HG02798 (cell line): ENCODE data around the gene RABGAP1L.
"Not testable (repeated sequence)": the region's sequence is repeated elsewhere in the genome, so short reads cannot be mapped to it uniquely, and the experiment has no call there.

Source experiments
- ATAC-seq: cut with Tn5 transposase; IDR thresholded peaks from one replicate; pipeline ENCODE4 v1.9.1; 2021; ENCODE audit warnings: mild to moderate bottlenecking; ENCODE audit not compliant: unreplicated experiment, poor library complexity

Gene RABGAP1L

DNA sequence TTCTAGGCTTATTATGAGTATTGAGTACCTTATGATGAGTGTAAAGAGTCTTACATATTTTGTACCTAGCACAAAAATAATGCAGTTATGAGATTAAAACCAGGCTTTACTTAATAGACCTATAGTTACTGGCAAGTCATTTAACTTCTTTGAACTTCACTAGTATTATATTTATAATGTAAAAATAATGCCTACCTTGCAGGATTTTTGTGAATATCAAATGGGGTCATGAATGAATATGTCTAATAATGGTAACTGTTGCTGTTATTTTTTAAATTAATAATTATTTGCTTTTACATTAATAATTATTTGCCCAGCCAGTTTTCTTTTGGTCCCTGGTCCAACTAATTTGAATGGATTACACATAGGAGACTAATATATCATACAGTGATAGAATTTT, 530.9 kb downstream of the RABGAP1L start:
- ATAC-seq = no peak

DNA sequence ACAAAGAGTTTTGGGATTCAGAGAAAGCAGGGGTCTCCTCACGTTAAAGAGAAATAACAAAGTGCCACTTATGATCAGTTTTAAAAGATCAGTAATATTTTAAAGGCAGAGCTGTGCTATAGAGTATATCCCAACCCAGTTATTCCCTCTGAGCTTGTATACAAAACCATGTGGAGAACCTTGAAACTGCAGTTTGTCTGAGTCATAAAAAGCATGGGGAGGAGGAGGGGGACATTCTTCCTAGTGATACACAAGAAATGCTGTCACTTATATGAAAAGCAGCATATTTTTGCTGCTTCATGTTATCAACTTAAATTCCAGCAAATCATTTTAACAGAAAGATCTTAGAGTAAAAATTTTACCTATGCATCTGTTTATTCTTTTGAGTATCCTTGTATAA, 533.0 kb downstream of the RABGAP1L start:
- no peak for ATAC-seq

DNA sequence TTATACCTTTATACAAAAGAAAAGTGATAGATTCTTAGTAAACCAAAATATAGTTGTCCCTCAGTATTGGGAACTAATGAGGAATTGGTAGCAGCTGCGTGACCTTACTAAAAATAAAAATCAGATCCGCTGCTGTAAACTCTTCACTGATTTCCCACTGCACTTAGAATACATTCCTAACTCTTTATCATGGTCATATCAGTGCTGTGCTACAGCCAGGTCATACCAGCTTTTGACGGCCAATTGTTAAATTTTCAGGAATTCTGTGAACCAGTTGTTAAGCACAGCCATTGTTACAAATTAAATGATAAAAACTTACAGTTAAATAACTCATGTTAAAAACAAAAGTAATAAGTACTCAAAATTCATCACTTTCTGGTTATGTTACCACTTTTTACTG, 533.8 kb downstream of the RABGAP1L start:
- ATAC-seq = no peak

DNA sequence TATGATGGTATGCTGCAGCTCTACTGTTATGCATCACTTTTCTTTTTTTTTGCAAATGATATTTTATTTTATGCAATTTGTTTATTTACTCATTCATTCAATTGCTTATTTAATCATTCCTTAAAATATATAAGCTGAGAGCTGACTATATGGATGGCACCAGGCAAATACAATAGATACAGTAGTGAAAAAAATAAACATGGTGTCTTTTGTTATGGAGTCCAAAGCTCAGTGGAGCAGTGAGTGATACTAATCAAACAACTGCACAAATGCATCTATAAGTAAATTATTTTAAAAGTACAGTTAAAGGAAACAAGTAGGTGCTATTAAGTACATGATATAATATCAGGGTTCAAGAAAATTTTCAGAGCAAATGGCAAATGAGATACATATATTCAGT, 534.2 kb downstream of the RABGAP1L start:
- ATAC-seq = not testable (repeated sequence)

DNA sequence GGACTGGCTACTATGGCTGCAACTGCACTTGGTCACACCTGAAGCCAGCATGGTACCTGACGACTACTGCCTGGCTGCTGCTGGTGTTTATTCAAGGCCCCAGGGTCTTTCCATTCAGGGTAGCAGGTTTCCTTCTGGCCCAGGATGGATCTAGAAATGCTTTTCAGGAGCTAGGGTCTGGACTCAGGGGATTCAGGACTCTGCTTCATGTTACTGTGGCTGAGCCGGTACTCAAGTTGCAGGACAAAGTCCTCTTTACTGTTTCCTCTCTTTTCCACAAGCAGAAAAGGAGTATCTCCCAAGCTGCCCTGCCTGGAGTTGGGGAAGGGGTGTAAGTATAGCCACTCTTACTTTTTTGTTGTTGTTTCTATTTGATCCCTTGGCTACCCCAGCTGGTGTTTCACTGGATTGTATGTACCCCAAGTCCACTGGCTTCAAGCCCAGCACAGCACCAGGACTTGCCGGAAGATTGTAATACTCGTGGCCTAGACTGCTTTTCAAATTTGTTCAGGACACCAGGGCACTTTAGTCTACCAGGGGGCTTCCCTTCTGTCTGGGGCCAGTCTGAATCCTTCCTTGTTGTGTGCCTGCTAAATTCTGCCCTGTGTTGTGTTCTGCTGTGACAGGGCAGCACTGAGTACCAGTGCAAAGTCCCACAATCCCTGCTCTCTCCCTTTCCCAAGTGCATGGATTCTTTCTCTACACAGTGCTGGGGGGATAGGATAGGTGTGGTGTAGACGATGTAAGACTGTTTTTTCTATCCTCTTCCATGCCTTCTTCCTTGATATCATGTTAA, 536.9 kb downstream of the RABGAP1L start:
- no peak for ATAC-seq

DNA sequence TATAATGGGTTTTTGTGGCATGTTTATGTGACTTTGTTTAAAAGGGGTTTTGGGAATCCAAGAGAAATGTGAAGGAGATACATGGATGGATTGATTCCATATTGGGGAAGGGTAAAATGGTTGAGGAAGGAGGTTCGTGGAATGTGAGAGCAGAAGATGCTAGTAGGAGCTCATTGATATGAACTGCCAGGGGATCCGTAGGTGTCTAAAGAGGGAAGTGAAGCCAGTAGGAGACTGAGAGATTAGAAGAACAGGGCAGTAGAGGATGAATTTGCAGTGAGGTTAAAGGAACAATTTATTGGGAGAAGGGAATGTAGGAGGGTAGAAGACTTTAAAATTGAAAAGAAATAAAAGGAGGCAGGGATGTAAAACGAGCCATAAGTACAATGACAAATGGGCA, 541.0 kb downstream of the RABGAP1L start:
- no peak for ATAC-seq

GRCh38 chr1:174700775-174701174, 541.5 kb downstream of the RABGAP1L start:
- ATAC-seq = no peak

DNA sequence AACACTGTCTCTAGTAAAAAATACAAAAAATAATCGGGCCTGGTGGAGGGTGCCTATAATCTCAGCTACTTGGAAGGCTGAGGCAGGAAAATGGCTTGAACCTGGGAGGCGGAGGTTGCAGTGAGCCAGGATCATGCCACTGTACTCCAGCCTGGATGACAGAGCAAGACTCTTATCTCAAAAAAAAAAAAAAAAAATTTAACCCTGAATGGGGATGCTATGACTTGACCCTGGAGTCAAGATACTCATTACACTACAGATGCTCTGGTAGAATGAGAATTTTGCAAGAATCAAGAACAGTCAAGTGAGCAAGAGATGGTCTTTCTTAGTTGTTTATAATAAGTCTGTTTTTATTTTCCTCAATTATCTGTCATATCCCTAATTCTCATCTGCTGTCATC, 542.2 kb downstream of the RABGAP1L start:
- no peak for ATAC-seq

DNA sequence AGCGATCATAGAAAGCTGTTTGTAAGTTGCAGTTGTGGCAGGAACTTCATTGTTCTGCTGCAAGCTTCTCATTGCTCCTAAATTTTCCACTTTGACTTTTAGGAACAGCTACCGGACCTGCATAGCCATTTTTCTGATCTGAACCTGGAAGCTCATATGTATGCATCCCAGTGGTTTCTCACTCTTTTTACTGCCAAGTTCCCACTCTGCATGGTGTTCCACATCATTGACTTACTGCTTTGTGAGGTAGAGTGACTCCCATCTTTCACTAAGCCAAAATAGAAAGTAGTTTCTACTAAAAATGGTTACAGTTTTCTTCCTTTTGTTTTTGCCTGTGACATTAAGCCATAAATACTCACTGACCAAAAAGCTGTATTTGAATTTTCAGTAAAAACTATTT, 542.7 kb downstream of the RABGAP1L start:
- no peak for ATAC-seq

DNA sequence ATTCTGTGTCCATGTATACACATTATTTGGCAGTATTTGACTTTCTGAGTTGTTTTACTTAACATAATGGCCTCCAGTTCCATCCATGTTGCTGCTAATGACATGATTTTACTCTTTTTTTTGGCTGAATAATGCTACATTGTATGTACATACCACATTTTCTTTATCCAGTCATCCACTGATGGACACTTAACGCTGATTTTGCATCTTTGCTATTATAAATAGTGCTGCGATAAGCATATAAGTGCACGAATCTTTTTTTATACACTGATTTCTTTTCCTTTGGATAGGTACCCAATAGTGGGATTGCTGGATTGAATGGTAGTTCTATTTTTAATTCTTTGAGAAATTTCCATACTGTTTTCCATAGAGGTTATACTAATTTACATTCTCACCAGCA, 544.0 kb downstream of the RABGAP1L start:
- ATAC-seq = no peak

DNA sequence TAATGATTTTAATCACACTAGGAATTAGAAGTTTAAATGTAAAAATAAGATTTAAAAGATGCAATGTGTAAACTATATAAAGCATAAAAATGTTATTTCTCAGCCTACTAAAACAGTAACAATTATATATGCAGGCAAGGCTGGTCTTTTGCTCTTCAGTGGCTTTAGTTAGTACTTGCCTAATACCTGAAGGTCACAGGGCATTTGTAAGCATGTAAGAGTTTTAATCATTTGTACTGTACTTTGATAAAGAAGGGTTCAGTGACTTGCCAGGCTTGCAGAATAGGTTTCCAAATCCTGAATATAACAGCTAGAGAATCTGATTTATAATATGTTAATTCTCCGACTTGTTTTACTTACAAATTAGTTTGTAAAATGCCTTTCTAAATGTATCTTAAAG, 545.0 kb downstream of the RABGAP1L start:
- no peak for ATAC-seq

DNA sequence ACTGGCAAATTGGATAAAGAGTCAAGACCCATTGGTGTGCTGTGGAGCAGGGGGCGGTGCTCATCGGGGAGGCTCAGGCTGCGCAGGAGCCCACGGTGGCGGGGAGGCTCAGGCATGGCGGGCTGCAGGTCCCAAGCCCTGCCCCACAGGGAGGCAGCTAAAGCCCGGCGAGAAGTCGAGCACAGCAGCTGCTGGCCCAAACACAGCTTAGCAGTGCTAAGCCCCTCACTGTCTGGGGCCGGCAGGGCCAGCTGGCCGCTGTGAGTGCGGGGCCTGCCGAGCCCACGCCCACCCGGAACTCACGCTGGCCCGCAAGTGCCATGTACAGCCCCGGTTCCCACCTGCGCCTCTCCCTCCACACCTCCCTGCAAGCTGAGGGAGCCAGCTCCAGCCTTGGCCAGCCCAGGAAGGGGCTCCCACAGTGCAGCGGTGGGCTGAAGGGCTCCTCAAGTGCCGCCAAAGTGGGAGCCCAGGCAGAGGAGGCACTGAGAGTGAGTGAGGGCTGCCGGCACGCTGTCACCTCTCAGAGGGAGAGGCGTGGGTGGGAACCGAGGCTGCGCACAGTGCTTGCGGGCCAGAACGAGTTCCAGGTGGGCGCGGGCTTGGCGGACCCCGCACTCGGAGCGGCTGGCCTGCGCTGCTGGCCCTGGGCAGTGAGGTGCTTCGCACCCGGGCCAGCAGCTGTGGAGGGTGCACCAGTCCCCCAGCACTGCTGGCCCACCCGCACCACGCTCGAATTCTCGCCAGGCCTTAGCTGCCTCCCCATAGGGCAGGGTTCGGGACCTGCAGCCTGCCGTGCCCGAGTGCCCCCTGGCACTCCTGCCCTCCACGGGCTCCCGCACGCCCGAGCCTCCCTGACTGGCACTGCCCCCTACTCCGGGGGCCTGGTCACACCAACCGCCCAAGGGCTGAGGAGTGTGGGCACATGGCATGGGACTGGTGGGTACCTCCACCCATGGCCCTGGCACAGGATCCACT, 551.8 kb downstream of the RABGAP1L start:
- no peak for ATAC-seq

DNA sequence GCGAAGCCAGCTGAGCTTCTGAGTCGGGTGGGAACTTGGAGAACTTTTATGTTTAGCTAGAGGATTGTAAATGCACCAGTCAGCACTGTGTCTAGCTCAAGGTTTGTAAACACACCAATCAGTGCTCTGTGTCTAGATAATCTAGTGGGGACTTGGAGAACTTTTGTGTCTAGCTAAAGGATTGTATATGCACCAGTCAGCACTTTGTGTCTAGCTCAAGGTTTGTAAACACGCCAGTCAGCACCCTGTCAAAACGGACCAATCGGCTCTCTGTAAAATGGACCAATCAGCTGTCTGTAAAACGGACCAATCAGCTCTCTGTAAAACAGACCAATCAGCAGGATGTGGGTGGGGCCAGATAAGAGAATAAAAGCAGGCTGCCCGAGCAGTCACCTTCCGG, 552.5 kb downstream of the RABGAP1L start:
- not testable (repeated sequence) for ATAC-seq

DNA sequence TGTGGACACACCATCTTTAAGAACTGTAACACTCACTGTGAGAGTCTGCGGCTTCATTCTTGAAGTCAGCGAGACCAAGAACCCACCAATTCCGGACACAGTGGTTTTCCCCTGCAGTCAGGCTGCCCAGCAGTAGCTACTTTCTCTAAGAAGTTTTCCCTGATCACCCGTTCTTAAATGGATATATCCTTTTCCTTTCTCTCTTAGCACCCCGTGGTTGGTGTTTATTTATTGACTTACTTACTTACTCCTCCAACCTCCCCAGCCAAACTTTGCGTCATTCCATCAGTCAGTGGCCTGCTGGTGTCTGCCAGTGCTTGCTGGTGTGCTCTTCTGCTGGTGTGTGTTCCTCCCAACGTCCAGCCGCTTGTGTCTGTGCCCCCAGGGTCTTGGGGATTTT, 553.2 kb downstream of the RABGAP1L start:
- ATAC-seq = no peak

DNA sequence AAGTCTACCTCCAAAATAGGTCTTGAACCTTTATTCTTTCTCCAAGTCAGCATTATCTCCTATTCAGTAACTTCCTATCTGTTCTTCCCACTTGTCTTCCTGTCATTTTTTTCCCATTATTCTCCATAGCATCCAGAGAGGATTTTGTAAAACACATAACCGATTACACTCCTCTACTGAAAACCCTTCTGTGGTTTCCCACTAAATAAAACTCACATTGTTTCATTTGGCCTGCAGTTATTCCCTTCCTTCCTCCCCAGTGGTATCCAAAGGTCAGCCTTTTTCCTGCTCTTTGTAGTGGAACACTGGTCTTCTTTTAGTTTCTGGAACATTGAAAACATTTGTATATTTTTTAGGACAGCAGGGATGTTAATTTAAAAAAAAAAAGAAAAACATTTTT, 554.5 kb downstream of the RABGAP1L start:
- ATAC-seq = no peak

GRCh38 chr1:174719194-174719593, 559.9 kb downstream of the RABGAP1L start:
- ATAC-seq = no peak

DNA sequence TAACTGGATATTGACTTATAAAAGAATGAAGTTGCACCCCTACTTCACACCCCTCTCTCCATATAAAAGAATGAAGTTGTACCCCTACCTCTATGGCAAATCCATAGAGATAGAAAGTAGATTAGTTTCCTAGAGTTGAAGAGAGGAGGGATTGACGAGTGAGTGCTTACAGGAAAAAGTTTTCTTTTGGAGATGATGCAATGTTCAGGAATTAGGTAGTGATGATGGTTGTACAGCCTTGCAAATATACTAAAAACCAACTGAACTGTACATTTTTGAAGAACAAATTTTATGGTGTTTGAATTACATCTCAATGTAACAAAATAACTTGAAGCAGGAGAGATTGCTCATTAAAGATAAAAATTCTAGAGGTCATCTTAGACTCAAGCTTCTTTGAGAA, 561.3 kb downstream of the RABGAP1L start:
- ATAC-seq = no peak

- ATAC-seq = no peak
These were observed 561.9 kb downstream of the RABGAP1L start for GRCh38 chr1:174721246-174721645.

GRCh38 chr1:174723816-174724215, 564.5 kb downstream of the RABGAP1L start:
- no peak for ATAC-seq

DNA sequence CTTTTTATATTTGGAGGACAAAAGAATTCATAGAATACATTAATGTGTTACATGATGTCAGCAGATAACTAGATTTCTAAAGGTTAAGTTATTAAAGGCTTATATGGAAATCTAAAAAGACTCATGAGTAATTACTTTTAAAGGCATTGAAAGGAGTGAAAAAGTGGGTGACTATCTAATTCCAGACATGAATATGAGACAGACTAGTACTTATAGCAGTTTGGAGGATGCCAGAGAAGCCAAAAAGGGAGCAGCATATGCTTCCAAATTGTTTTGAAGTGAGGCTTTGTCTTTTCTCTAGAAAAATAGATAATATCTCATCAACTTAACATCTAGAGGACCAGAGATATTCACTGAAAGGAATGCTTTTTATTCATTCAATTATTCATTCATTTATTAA, 564.9 kb downstream of the RABGAP1L start:
- ATAC-seq = no peak

DNA sequence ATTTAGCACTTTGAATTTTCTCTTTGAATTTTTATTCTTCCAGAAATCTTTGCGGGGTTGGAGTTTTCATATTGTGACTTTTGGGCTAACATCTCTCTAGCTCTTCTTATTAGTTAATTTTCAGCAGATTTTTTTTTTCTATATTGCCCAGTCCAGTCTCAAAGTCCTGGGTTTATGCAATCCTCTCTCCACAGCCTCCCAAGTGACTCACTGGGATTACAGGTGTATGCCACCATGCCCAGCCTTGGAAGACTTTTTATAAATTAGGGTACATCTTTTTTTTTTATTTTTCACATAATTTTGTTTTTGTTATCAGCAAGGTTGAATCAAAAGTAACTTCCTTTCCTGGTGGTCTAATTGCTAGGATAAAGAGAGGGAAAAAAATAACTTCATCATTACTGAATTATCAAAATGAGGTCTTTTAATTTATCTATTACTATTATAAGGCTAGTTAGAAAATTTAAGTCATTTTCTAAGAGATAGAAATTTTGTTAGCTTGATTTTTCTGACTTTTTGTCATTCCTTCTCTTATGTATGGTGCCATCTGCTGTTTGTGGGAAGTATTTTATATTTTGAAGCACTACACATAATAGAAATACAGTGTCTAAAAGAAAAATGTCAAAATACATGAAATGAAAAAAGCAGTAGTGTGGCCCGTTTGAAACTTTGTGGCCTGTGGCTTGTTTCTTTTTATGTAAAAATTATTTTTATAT, 567.0 kb downstream of the RABGAP1L start:
- ATAC-seq = no peak
